ENCODE measurements around the gene ATPAF1.

The ATPAF1 gene

DNA sequence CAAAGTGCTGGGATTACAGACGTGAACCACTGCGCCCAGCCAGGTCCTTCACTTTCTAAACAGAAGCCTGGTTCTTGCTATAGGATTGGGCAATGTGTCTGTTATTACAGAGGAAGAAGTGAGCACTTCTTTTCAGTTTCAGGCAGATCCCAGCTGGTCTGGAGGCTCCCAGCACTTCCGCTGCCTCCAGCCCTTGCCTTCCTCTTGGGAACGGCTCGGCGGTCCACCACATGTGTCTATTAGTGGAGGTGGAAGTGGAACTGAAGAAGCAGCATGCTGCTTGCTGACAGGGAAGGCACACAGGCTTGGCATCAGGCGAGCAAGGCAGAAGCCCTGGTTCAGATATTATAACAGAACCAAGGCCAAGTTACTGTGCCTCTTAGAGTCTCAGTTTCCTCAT is 81.1 kb downstream of the ATPAF1 start:
- DNase-seq (ENCODE audit: low spot score) = peak; percentile 77

DNA sequence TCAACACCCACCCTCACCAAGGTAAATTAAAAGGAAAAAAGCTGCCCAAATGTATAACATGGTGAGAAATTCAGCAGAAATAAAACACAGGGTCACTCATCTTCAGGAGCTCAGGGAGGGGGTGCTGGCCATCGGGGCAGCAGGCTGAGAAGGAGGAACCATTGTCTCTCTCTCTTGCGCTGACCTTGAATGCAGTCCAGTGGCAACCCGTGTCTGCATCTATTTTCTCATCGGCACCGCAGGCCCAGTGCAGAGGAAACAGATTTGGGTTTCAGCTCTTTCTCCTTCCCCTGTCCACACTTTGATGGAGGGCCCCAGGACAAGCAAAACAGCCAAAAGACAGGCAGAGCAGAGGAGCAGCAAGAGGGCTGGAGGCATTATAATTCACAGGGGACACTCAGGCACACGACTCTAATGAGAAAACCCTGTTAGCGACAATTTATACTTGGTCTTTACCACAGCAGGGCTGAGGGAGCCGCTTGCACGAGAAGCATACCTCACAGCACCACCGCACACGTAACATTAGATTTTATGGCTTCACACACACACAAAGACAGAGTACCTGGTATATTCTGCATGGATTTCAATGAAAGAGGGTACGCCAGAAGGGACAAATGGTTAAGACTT is 82.7 kb downstream of the ATPAF1 start:
- no peak for DNase-seq (ENCODE audit: low spot score)

DNA sequence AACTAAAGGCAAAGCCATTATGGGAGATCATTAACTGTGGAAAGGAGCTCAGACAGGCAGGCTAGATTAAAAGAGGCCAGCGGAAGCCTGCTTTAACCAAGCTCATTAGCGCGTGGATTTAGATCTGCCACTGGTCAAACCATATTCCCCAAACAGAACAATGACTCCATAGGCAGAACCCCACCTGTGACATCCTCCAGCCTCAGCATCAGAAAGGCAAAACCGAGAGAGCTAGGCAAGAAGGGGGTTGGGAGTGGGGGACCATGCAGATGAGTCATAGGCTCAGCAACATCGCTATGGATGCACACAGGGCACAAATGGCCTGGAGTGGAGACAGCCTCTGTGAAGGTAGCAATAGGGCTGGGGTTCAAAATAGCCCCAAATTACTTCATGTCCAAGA is 84.7 kb downstream of the ATPAF1 start:
- no peak for DNase-seq (ENCODE audit: low spot score)

DNA sequence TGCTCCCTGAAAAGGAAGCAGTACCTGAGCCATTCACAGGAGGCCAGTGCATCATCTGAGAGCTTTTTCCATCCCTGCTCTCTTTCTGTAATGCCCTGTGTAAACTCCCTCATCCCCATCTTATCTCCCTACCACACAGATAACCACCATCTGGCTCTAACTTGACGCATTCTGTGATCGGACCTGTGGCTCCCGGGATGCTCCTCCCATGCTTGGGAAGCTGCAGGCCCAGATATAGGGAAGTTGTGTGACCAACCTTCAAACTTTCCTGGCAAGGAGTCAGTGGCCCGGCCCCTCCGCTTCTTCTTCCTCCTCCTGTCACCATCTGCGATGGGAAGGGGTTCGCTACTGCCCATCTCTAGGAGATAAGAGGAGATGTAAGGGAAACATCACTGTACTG is 85.2 kb downstream of the ATPAF1 start:
- no peak for DNase-seq (ENCODE audit: low spot score)

Measured in pons (tissue), 1 donor.